Activated CD4-positive, alpha-beta T cell treated with anti-CD3 and anti-CD28 coated beads, Interleukin-2, amount 50 U/mL, for 16 hours (primary cell): ENCODE measurements around the gene COBL.

Experiments used
- DNase-seq: peaks from one replicate; pipeline ENCODE4 v3.0.0-alpha.2; 2020

The COBL gene

GRCh38 chr7:51269911-51270310 lies 46.7 kb downstream of the COBL start:
- DNase-seq: no peak

DNA sequence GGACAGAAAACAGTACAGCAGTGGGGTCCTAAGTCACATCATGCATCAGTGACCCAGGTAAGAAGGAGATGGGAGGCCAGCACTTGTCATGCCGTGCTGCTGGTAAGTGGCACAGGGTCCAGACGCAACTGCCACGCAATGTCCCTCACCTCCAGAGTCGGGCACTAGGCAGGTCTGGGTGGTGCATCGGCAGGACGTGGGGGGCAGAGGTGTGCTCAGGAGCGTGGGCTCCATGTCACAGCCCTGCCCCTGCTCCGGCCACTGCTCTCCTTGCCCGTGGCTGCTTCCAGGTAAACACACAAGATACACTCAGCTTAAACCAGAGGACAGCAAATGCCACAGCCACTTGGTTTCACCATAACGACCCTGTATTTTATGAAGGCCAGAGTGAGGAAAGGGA lies 47.3 kb downstream of the COBL start:
- no peak for DNase-seq

DNA sequence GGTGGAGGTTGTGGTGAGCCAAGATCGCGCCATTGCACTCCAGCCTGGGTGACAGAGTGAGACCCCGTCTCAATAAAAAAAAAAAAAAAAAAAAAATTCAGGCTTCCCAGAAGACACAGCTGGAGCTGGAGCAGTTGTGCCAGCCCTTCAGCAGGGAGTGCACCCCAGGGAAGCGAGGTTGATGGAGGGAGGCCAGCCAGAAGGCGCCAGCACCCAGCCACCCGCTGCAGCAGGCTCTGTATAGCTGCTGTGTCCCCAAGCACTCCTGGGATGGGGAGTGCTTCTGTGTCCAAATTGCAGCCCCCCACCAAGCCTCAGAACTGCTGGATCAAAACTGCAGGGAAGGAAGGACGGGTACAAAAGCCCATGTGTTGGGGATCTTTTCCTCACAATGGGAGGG lies 47.8 kb downstream of the COBL start:
- DNase-seq: no peak

DNA sequence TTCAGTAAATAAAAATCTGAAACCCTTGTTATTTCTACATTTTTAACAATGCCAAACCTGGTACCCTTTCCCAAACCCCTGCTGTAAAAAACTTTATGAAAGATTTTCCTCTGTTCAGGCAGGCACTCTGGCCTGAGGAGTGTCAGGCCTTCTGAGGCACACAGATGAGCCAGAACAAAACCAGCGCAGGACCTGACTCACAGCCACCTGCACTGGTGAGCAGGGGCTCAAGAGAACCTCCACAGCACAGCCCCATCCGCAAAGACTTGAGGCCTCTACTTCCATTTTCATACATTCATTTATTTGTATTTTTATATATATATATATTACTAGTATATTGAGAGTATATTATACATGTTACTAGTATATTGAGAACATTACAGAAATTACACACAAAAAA lies 49.4 kb downstream of the COBL start:
- DNase-seq: no peak

DNA sequence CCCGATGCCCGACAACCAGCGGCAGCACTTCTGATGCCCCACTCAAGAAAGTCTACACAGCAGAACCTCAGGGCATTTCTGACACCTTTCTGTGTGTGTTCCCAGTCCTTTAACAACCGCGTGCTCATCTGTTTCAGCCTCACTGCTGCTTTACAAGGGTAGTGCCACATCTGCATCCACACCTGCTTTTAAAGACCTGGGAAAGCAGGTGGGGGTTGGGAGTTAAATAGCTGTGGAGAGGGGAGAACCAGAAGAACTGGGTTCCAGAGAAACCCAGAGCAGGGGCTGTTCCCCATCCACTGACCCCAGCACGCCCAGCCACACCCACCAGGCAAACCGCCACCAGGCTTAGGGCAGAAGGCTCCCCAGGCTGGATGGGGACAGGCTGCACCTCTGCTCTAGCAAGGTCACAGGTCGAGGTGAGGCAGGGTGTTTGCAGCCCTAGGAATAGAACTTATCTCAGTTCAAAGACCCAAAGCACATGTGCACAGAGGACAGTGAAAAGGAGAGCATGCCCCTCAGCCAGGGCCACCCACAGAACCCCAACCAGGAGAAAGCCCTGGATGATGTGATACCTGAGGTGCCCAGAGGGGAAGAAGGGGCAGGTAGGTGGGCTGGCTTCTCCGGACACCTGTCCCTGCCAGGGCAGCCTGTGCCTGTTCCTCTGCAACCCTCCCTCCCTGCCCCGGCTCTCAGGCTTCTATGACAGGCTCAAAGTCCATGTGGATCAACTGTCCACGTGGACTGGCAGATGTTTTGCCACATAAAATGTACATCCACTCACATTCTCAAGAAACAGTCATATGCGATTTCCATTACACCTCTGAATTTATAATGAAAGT lies 51.3 kb downstream of the COBL start:
- no peak for DNase-seq

DNA sequence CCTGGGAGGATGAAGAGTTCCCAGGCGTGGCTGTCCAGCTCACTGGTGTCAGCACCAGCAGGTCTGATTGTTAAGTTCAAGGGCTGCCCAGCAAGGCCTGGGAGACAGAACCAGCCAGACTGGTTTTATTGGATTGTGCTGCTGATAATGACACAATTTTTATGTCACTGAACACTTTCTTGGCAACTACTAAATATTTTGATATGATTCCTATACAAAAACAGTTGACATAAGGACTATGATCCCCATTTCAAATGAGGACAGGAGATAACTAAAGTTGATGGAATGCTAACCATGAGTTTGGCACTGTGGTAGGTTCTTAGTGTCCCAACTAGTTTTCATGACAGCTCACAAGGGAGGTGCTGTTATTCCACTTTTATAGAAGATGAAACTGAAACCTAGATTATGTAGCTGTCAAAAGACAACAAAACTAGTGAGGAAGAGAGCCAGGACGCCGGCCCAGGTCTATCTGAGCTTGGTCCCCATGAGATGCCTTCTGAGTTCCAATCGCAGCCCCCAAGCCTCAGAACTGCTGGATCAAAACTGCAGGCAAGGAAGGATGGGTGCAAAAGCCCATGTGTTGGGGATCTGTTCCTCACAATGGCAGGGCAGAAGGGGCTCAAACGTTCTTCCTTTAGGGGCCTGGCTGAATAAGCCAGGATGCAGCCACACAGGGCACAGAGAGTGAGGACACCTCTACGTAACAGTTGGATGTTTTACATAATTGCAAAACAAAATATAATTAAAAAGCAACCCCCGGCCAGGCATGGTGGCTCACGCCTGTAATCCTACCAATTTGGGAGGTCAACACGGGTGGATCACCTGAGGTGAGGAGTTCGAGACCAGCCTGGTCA lies 52.8 kb downstream of the COBL start:
- no peak for DNase-seq

GRCh38 chr7:51262796-51263531 lies 53.6 kb downstream of the COBL start:
- no peak for DNase-seq

DNA sequence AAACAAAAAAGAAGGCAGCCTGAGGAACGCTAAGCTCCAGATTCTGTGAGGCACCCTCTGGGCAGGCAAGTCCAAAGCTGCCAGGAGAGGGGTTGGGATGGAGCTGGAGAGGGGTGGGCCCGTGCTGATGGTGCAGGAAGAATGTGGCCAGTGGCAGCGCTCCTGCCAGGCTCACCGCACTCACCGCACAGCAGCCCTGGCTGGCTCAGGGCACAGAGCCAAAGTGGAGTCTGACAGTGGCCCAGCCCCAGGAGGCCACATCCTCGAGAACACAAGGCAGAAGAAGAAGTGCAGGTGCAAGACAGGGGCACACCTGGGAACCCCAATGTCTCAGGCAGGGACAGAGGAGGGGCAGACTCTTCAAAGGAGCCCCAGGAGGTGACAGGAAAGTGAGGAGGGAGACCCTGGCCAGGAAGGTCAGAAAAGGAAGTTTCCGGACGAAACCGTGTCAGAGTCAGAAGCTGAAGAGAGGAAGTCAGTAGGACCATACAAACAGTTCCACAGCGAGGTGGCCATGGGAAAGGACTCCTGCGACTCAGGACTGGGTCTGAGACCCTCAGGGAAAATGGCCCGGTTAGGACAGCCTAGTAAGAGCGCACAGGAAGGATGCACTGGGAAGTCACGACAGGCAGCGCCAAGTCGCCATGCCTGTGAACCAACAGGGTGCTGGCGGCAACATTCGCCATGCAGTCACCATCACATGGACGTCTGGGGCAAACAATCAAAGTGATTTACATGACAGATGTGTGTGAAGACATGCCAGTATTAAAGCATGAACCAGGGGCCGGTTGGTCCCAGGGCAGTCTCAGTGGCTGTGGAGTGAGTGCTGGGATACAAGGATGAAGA lies 54.4 kb downstream of the COBL start:
- DNase-seq: no peak

DNA sequence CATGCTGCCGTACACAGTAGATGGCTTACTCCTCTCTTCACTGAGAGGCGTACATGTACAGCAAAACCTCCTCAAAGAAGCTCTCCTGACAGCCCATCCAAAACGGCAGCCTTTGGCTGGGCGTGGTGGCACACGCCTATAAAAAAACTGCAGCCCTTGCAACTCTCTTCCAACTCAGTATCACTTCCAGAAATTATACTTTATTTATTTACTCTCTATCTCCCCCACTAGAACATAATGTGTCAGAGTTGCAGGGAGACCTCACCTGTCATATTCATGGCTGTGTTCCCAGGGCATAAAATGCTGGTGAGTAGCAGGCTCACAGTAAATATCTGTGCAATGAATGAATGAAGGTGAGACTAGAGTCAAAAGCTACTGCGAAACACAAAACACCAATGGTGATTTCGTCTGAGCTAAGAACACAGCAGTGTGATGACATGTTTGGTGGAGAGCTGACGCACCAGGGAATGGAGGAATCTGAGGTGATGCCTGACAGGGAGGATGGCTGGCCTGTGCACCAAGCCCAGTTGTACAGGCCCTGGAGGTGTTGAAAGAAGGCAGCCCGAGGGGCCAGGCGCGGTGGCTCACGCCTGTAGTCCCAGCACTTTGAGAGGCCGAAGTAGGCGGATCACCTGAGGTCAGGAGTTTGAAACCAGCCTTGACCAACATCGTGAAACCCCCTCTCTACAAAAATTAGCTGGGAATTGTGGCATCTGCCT lies 55.3 kb downstream of the COBL start:
- no peak for DNase-seq

- no peak for DNase-seq
Measured at GRCh38 chr7:51260516-51260915, 56.1 kb downstream of the COBL start.

DNA sequence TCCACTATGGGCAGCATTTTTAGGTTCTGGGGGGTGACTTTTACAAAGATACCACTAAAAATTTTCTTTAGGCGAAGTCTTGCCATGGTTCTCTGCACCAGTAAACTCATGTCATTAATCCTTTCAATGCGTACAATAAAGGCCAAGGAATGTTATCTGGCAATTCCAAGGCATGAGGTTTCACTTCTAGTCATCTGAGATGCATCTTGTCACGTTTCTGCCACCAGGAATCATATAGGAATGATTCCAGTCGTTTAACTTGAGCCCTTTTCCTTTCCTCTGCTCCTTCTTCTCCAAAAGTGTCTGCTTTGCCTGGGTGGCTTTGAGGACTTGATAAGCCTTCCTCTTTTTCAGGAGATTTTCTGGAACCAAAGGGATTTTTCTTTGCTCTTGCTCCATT lies 56.8 kb downstream of the COBL start:
- DNase-seq: no peak

GRCh38 chr7:51256916-51257315 lies 59.7 kb downstream of the COBL start:
- no peak for DNase-seq

DNA sequence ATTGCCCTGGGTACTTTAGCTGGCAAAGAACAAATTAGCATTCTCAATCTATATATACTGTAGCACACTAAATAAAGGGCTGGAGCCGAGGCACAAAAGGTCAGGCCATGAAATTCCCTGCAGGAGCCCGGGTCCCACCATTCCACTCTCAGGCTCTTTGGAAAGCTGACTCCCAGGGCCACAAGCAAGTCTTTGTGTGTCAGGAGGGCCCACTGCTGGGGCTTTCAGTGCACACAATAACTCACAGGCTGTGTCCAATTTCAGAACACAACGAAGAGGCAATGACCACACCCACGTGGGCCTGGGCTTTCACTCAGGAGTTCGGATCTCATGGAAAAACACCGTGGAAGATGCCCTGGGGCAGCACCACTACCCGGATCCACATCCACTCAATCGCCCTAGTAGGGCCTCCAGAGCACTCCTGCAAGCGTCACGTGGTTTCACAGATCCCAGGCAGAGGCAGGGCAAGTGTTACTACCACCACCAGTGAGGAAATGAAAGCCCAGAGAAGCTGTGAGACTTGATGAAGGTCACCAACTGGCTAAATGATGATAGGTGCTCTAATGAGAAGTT lies 60.3 kb downstream of the COBL start:
- DNase-seq: no peak

- no peak for DNase-seq
Measured at GRCh38 chr7:51255536-51256208, 60.9 kb downstream of the COBL start.

DNA sequence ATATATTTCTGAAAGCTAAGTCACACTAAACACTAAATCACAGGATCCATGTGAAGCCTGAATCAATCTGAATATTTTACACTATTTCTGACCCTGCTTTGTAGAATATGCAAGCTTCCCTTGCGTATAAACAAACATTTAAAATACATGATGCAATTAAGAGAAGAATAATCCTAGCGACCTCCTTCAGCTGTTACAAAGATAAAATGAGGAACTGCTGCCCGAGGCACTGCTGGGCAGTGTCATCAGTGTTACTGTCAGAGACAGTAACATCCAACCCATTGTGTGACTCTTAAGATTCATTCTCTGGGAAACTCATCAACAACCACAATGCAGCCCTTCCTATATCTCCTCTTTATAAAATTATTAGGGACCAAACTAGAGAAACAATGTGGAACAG lies 61.6 kb downstream of the COBL start:
- DNase-seq: no peak

DNA sequence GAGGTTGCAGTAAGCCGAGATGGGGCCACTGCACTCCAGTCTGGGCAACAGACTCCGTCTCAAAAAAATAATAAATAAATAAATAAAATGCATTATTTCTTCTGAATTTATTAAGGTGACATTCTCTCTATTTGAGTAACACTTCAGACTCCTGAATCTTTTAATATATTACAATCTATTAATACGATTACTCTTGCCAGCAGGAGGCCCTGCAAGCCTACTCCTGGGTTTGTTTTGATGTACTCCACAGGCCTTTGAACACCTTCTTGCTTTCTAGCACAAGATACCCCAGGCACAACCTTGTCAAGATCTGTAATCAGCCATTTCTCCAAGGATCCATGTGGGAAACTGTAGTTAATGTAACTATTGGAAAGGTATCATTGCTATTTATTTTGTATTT lies 63.5 kb downstream of the COBL start:
- DNase-seq: no peak

DNA sequence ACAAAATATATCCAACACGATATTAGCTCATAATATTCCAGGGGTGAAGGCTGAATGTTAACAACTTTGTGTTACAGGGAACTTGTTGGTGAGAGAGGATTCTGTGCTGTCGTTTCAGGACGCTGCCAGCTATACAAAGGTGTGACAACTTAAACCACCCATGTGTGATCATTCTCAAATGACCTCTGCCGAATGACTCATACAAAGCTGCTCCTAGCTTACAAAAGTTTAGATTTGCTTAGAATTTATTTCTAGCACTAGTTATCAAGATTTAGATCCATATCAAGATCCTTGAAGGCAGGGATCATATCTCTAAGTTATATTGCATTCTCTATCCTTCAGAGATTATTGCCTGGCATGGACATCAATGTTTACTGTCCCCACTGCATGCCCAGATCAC lies 65.3 kb downstream of the COBL start:
- no peak for DNase-seq

- no peak for DNase-seq
Measured at GRCh38 chr7:51250512-51250911, 66.1 kb downstream of the COBL start.

DNA sequence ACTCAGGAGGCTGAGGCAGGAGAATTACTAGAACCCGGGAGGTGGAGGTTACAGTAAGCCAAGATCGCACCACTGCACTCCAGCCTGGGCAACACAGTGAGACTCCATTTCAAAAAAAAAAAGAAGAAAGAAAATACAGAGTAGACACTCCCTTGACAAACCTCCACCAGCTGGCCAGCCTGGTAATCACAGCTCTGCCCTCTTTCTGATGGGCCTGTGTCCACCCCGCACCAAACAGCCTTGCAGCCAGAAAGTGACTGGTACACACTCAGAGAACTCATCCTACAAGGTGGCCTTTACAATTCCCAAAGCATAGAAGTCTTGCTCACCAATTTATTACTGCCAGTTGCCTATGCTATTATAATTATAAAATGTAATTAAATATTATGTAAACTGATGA lies 66.6 kb downstream of the COBL start:
- DNase-seq: no peak

- no peak for DNase-seq
Measured at GRCh38 chr7:51249187-51249945, 67.2 kb downstream of the COBL start.
